GM19328 (cell line): Measurements from ENCODE around the gene CYP2A13.
"Not testable (repeated sequence)": the region's sequence is repeated elsewhere in the genome, so short reads cannot be mapped to it uniquely, and the experiment has no call there.

Experiments
- ATAC-seq: cut with Tn5 transposase; IDR thresholded peaks from one replicate; pipeline ENCODE4 v1.9.1; 2021; ENCODE audit warnings: mild to moderate bottlenecking, moderate library complexity; ENCODE audit not compliant: unreplicated experiment

CYP2A13 gene

GRCh38 chr19:41120929-41121911 lies 33.0 kb downstream of the CYP2A13 start:
- ATAC-seq: not testable (repeated sequence)

- not testable (repeated sequence) for ATAC-seq
Measured at GRCh38 chr19:41122846-41123245, 34.6 kb downstream of the CYP2A13 start.

GRCh38 chr19:41123716-41124294 lies 35.6 kb downstream of the CYP2A13 start:
- no peak for ATAC-seq

- not testable (repeated sequence) for ATAC-seq
Measured at GRCh38 chr19:41126765-41127203, 38.5 kb downstream of the CYP2A13 start.

- ATAC-seq: not testable (repeated sequence)
Measured at GRCh38 chr19:41127362-41127761, 39.1 kb downstream of the CYP2A13 start.

- ATAC-seq: not testable (repeated sequence)
Measured at GRCh38 chr19:41127801-41128300, 39.6 kb downstream of the CYP2A13 start.

GRCh38 chr19:41128692-41129091 lies 40.4 kb downstream of the CYP2A13 start:
- no peak for ATAC-seq

- no peak for ATAC-seq
Measured at GRCh38 chr19:41131186-41131585, 42.9 kb downstream of the CYP2A13 start.

GRCh38 chr19:41133260-41133659 lies 45.0 kb downstream of the CYP2A13 start:
- no peak for ATAC-seq

GRCh38 chr19:41134616-41135015 lies 46.4 kb downstream of the CYP2A13 start:
- no peak for ATAC-seq

- ATAC-seq: not testable (repeated sequence)
Measured at GRCh38 chr19:41135390-41136384, 47.4 kb downstream of the CYP2A13 start.

- no peak for ATAC-seq
Measured at GRCh38 chr19:41136636-41137455, 48.6 kb downstream of the CYP2A13 start.

GRCh38 chr19:41144403-41144802 lies 56.2 kb downstream of the CYP2A13 start:
- ATAC-seq: no peak
